Naive thymus-derived CD8-positive, alpha-beta T cell (primary cell): ENCODE data around the gene CUEDC1. TPM values are rescaled to one million over a fixed set of nuclear protein-coding genes. Genes with fewer than 3 reads are reported as not detected.
A peak's percentile ranks its signal among the peaks of the same experiment; 100 is the strongest.

Experiments used
- ATAC-seq, 2 donors: fragments of 150-1000 bp; cut with Tn5 transposase in 1 of 2; sonication (Bioruptor Pico), chemical (Tn5 transposase) in 1 of 2; 1 replicate in 1 of 2; 2 replicates in 1 of 2; pipeline ENCODE4 v1.10.0; 2021; ENCODE audit warnings: mild to moderate bottlenecking in 2 of 2, moderate library complexity in 2 of 2
- POLR2A ChIA-PET: fragments of 350-600 bp; sonication (Branson Sonifier 250); formaldehyde crosslinking; loops from one replicate; lab custom pipeline; 2021; ENCODE audit warnings: antibody characterized with exemption; lab: Charles Lee
- DNase-seq, 10 donors: peaks; one replicate each; pipeline versions ENCODE4 v3.0.0 to v3.0.0-alpha.2; 2020 to 2022
- H3K27ac Mint-ChIP-seq, 10 donors: one replicate each; pipeline ENCODE4 v1.8.0; 2020 to 2022; ENCODE audit warnings: mild to moderate bottlenecking in 10 of 10, mixed read lengths in 10 of 10, moderate library complexity in 4 of 10, inconsistent platforms in 1 of 10
- H3K27me3 Mint-ChIP-seq, 5 donors: one replicate each; pipeline ENCODE4 v1.8.0; 2021 to 2022; ENCODE audit warnings: mixed read lengths in 5 of 5
- H3K36me3 Mint-ChIP-seq, 3 donors: one replicate each; pipeline ENCODE4 v1.8.0; 2020 to 2022; ENCODE audit warnings: mixed read lengths in 3 of 3, mild to moderate bottlenecking in 2 of 3, inconsistent platforms in 1 of 3
- H3K4me1 Mint-ChIP-seq, 4 donors: one replicate each; pipeline ENCODE4 v1.8.0; 2021 to 2022; ENCODE audit warnings: mixed read lengths in 4 of 4
- H3K4me3 Mint-ChIP-seq, 10 donors: one replicate each; pipeline ENCODE4 v1.8.0; 2020 to 2022; ENCODE audit warnings: mild to moderate bottlenecking in 10 of 10, mixed read lengths in 10 of 10, moderate library complexity in 6 of 10, inconsistent platforms in 1 of 10
- H3K9me3 Mint-ChIP-seq, 9 donors: one replicate each; pipeline ENCODE4 v1.8.0; 2020 to 2022; ENCODE audit warnings: mixed read lengths in 9 of 9, mild to moderate bottlenecking in 3 of 9, inconsistent platforms in 1 of 9, moderate library complexity in 1 of 9
- polyA plus RNA-seq, 3 donors: library from polyadenylated mRNA; unstranded; fragments of 300-500 nt; fragmentation: Illumina TruSeq; gene quantifications; one replicate each; pipeline ENCODE4 v1.2.3, GENCODE V29; 2021
- total RNA-seq, 8 experiments: library from RNA in 2 of 8; stranded (reverse) in 2 of 8; gene quantifications; one replicate each; pipeline ENCODE4 v1.2.3 and lab custom pipeline; 2021 to 2026

Gene CUEDC1
- total and polyA plus RNA-seq, 5 experiments from 2014 or later = 0.55 TPM; not detected in 4

- Mint-ChIP-seq H3K9me3 (no peaks in the 10 kb centered on the region), H3K27me3 (no peaks in the 10 kb centered on the region), H3K36me3 (no peaks in the 10 kb centered on the region), H3K4me3 (no peak overlapping the region), H3K27ac (peak overlapping the region; percentile 1 to 85 (median 66)), H3K4me1 (peaks cover 18 to 61% (median 56%) of the 10 kb centered on the region in 4 donors)
- DNase-seq (no peak), ATAC-seq (no peak)
- POLR2A ChIA-PET = interaction anchor here (0.5 to 5.1 kb wide), 6 partner anchors 8 to 147 kb away, joined by 3 to 39 read pairs (median 5); partner anchors contain the start of gene SRSF1
Observed at GRCh38 chr17:57994436-57994835, 39.2 kb upstream of the CUEDC1 start.

DNA sequence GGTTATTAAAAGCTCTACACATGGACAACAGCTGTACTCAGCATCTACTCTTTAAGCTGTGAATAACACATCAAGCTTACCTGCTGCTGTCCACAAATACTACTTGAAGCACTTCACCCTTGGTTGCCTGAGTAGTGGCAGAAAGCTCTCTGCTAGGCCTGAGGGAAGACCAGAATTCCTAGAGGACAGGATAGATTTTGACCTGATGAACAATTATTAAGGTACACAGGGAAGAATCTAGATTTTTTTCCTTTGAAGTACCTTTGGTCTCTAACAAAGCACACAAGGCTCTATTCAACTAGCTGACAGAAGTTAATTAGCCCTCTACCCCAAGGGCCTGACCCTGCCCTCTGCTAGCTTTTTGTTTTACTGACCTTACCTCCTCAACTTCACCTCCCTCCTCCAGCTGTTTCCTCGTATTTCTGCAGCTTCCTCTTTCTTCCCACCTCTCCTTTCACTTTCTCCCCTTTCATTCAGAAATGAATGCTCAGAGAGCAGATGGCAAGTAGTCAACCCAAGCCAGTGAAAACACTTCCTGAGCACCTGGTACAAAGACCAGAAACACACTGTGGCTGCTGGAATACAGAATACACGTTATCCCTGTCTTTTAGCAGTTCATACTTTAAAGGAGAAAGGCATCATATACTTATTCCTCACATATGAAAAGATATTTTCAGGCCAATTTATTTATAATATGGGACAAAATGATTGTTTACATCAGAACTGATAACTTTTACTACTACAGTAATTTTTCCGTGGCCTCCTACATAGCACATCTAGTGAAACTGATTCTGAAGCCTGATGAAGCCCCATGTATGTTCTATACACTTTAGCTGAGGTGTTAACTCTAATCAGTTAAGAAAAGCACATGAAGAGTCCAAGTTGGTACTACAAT, 38.5 kb upstream of the CUEDC1 start:
- H3K4me3 Mint-ChIP-seq = no peak overlapping the region
- peaks cover 19 to 61% (median 58%) of the 10 kb centered on the region in 4 donors for H3K4me1 Mint-ChIP-seq
- POLR2A ChIA-PET = interaction anchor here (0.5 to 5.1 kb wide), 6 partner anchors 11 to 146 kb away, joined by 3 to 39 read pairs (median 4); partner anchors contain the start of genes MRPS23 and SRSF1

GRCh38 chr17:57991537-57991936, 36.3 kb upstream of the CUEDC1 start:
- Mint-ChIP-seq H3K27me3 (peaks cover 0 to 2% (median 0%) of the 10 kb centered on the region in 5 donors), H3K4me1 (peaks cover 24 to 64% (median 57%) of the 10 kb centered on the region in 4 donors), H3K9me3 (no peaks in the 10 kb centered on the region), H3K4me3 (no peak overlapping the region), H3K36me3 (no peaks in the 10 kb centered on the region), H3K27ac (peak overlapping the region in 3 of 10 donors; percentile 30 to 78 (median 66))
- DNase-seq = no peak
- POLR2A ChIA-PET = interaction anchor here (3.7 kb wide), 1 partner anchor 15 kb away, joined by 44 read pairs; the partner anchor contains the start of gene SRSF1
- ATAC-seq = no peak

More for the DNA sequence above, 38.5 kb upstream of the CUEDC1 start:
- Mint-ChIP-seq H3K9me3 (no peaks in the 10 kb centered on the region), H3K36me3 (no peaks in the 10 kb centered on the region), H3K27ac (peak overlapping the region; percentile 49 to 85 (median 70)), H3K27me3 (peaks cover 0 to under 1% (median 0%) of the 10 kb centered on the region in 5 donors)
- ATAC-seq (no peak), DNase-seq (no peak)

DNA sequence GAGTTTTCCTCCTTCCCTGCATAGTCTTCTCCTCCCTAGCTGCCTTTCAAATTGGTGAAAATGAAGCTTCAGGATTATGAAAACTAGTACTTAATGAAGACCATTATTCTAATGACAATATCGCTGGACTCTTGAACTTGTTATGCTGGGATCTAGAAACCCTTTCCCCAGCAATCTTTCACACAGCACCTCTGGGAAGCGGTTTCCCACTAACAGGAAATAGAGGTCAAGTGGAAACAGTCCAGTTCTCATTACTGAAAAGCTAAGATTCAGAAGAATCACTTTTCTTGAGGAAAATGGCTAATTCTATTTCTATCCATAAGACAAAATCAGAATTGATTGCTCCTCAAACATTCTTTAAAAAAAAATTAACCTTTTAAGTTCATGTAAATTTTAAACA, 34.8 kb upstream of the CUEDC1 start:
- Mint-ChIP-seq H3K27ac (peak overlapping the region in 6 of 10 donors; percentile 33 to 96 (median 74)), H3K9me3 (no peaks in the 10 kb centered on the region), H3K27me3 (peaks cover 0 to 2% (median 0%) of the 10 kb centered on the region in 5 donors), H3K4me3 (peak overlapping the region in 8 of 10 donors; percentile 43 to 96 (median 82)), H3K36me3 (peaks cover 0 to 2% (median 0%) of the 10 kb centered on the region in 3 donors), H3K4me1 (peaks cover 28 to 71% (median 62%) of the 10 kb centered on the region in 4 donors)
- POLR2A ChIA-PET = interaction anchor here (0.7 to 3.7 kb wide), 6 partner anchors 8 to 107 kb away, joined by 3 to 44 read pairs (median 3); partner anchors contain the start of gene SRSF1
- ATAC-seq (no peak), DNase-seq (no peak)

GRCh38 chr17:57988301-57989250, 33.4 kb upstream of the CUEDC1 start:
- Mint-ChIP-seq H3K4me3 (peak overlapping the region; percentile 85 to 96 (median 94)), H3K27me3 (peaks cover 0 to 2% (median 0%) of the 10 kb centered on the region in 5 donors), H3K9me3 (no peaks in the 10 kb centered on the region), H3K27ac (peak overlapping the region; percentile 89 to 97 (median 95)), H3K36me3 (peaks cover 0 to 14% (median 0%) of the 10 kb centered on the region in 3 donors), H3K4me1 (peaks cover 33 to 73% (median 68%) of the 10 kb centered on the region in 4 donors)
- DNase-seq (peak in 7 of 10 donors; percentile 45 to 81 (median 74)), ATAC-seq (peak; percentile 73 to 77)
- POLR2A ChIA-PET = interaction anchor here (0.7 to 3.7 kb wide), 11 partner anchors 8 to 139 kb away, joined by 3 to 44 read pairs (median 4); partner anchors contain the start of genes CUEDC1, MRPS23 and SRSF1

- Mint-ChIP-seq H3K9me3 (no peaks in the 10 kb centered on the region), H3K4me1 (peaks cover 39 to 75% (median 70%) of the 10 kb centered on the region in 4 donors), H3K27me3 (peaks cover 0 to 2% (median 0%) of the 10 kb centered on the region in 5 donors), H3K36me3 (peaks cover 0 to 20% (median 0%) of the 10 kb centered on the region in 3 donors), H3K4me3 (peak within 1 kb of the TSS; percentile 88 to 96 (median 95)), H3K27ac (peak within 1 kb of the TSS; percentile 92 to 97 (median 95))
- POLR2A ChIA-PET = interaction anchor here (0.7 to 3.7 kb wide), 11 partner anchors 7 to 138 kb away, joined by 3 to 44 read pairs (median 5); partner anchors contain the start of genes MRPS23 and SRSF1
- peak; percentile 75 to 79 for ATAC-seq
- peak; percentile 63 to 87 (median 75) for DNase-seq
Observed at GRCh38 chr17:57987581-57988300, 32.5 kb upstream of the CUEDC1 start, which contains the start of gene VEZF1. Gene VEZF1 (minus strand): TSS chr17:57988254. CDS start chr17:57988111, 143 bp downstream.

DNA sequence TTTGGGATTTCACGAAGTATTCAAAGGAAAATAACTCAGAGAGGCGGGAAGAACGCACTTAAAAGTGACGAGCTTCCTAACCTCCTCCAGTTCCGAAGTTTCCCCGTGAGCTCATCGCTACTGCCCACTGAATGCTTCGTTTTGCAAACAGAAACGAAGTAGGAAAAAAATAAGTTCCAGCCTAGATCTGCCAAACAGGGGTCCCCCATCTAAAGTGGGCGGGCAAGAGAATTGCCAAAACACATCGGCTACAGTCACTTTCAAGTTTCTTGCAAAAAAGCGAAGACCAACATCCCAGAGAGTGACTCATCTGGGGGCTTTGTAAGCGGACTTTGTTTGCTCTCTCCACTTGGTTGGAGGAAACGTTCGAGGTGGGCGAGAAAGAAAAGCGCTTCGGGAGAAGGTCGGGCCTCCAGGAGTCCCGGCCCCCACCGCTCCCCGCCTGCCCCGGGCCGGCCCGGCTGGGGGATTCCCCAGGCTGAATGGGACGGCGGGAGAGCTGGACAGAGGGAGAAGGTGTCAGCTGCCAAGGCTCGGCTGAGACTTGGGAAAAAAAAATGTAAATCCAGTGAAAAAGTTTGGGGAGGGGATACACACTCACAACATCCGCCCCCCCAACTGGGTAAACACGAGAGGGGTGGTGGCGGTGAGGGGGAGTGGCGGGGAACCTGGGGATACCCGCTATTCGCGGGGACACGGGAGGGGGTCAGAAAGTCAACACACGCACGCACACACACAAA, 31.8 kb upstream of the CUEDC1 start:
- Mint-ChIP-seq H3K27me3 (peaks cover 0 to 2% (median 0%) of the 10 kb centered on the region in 5 donors), H3K9me3 (no peaks in the 10 kb centered on the region), H3K36me3 (peaks cover 0 to 27% (median 0%) of the 10 kb centered on the region in 3 donors), H3K4me3 (peak overlapping the region; percentile 88 to 96 (median 94)), H3K27ac (peak overlapping the region; percentile 86 to 96 (median 93)), H3K4me1 (peaks cover 40 to 77% (median 71%) of the 10 kb centered on the region in 4 donors)
- DNase-seq = peak in 7 of 10 donors; percentile 19 to 70 (median 27)
- POLR2A ChIA-PET = interaction anchor here (0.9 to 2.8 kb wide), 8 partner anchors 8 to 168 kb away, joined by 3 to 20 read pairs (median 6); partner anchors contain the start of genes CUEDC1, MRPS23 and SRSF1
- peak; percentile 2 to 18 for ATAC-seq

GRCh38 chr17:57985675-57985974, 30.4 kb upstream of the CUEDC1 start:
- Mint-ChIP-seq H3K4me3 (peak overlapping the region; percentile 28 to 96 (median 64)), H3K27ac (peak overlapping the region in 9 of 10 donors; percentile 17 to 53 (median 35)), H3K36me3 (peaks cover 0 to 41% (median 0%) of the 10 kb centered on the region in 3 donors), H3K27me3 (peaks cover 0 to 2% (median 0%) of the 10 kb centered on the region in 5 donors), H3K4me1 (peaks cover 43 to 80% (median 76%) of the 10 kb centered on the region in 4 donors), H3K9me3 (no peaks in the 10 kb centered on the region)
- DNase-seq (no peak), ATAC-seq (no peak)
- POLR2A ChIA-PET = interaction anchor here (0.6 to 2.6 kb wide), 6 partner anchors 10 to 115 kb away, joined by 3 to 20 read pairs (median 4); partner anchors contain the start of gene SRSF1

GRCh38 chr17:57984936-57985674, 29.9 kb upstream of the CUEDC1 start:
- DNase-seq (no peak), ATAC-seq (no peak)
- Mint-ChIP-seq H3K27ac (peak overlapping the region; percentile 31 to 86 (median 54)), H3K4me3 (peak overlapping the region; percentile 28 to 96 (median 64)), H3K27me3 (peaks cover 0 to 2% (median 0%) of the 10 kb centered on the region in 5 donors), H3K9me3 (no peaks in the 10 kb centered on the region), H3K36me3 (peaks cover 0 to 46% (median 0%) of the 10 kb centered on the region in 3 donors), H3K4me1 (peaks cover 43 to 82% (median 78%) of the 10 kb centered on the region in 4 donors)
- POLR2A ChIA-PET = interaction anchor here (0.6 to 2.6 kb wide), 4 partner anchors 9 to 115 kb away, joined by 3 to 20 read pairs (median 3); partner anchors contain the start of gene SRSF1
